Neural cell (in vitro differentiated cells): ENCODE measurements around the gene OPRD1. TPM values are rescaled to one million over a fixed set of nuclear protein-coding genes. Genes with fewer than 3 reads are reported as not detected.

Experiments used
- H2AFZ ChIP-seq: fragments of 200-600, 300-800 bp; sonication (generic), shearing (Covaris generic); 2 replicates; pipeline ENCODE4 v1.6.0; 2014; ENCODE audit warnings: low read depth, mild to moderate bottlenecking, antibody characterized with exemption, low read length, moderate library complexity
- H3F3A ChIP-seq: fragments of 200-600 bp; shearing (Covaris generic); 2 replicates; pipeline ENCODE4 v1.6.1; 2016; ENCODE audit warnings: mild to moderate bottlenecking, moderate library complexity, mixed read lengths, antibody characterized with exemption, low read length; ENCODE audit not compliant: insufficient read depth, poor library complexity, severe bottlenecking
- H3K27ac ChIP-seq: fragments of 200-600, 300-800 bp; sonication (generic), shearing (Covaris generic); 2 replicates; pipeline ENCODE4 v1.5.1; 2014; ENCODE audit warnings: mild to moderate bottlenecking, low read length, moderate library complexity
- H3K27me3 ChIP-seq: fragments of 300-800, 200-600 bp; sonication (generic), shearing (Covaris generic); 2 replicates; pipeline ENCODE4 v1.6.0; 2014; ENCODE audit warnings: mild to moderate bottlenecking, low read depth, low read length, moderate library complexity; ENCODE audit not compliant: insufficient read depth
- H3K36me3 ChIP-seq: fragments of 300-800, 200-600 bp; sonication (generic), shearing (Covaris generic); 2 replicates; pipeline ENCODE4 v1.5.1; 2014; ENCODE audit warnings: mild to moderate bottlenecking, antibody characterized with exemption, low read length, moderate library complexity; ENCODE audit not compliant: insufficient read depth
- H3K4me2 ChIP-seq: fragments of 300-800, 200-600 bp; sonication (generic), shearing (Covaris generic); 2 replicates; pipeline ENCODE4 v1.6.0; 2014; ENCODE audit warnings: mild to moderate bottlenecking, low read length
- H3K4me3 ChIP-seq: fragments of 300-800, 200-600 bp; sonication (generic), shearing (Covaris generic); 2 replicates; pipeline ENCODE4 v1.5.1; 2014; ENCODE audit warnings: mild to moderate bottlenecking, low read length, moderate library complexity
- H3K79me2 ChIP-seq: fragments of 200-600 bp; shearing (Covaris generic); replicated peaks from 2 replicates; pipeline ENCODE4 v1.6.0; 2014; ENCODE audit warnings: mild to moderate bottlenecking, low read length, moderate library complexity; ENCODE audit not compliant: insufficient read depth
- H3K9ac ChIP-seq: fragments of 300-800, 200-600 bp; sonication (generic), shearing (Covaris generic); 2 replicates; pipeline ENCODE4 v1.6.1; 2016; ENCODE audit warnings: mild to moderate bottlenecking, low read length, mixed read lengths
- H3K9me2 ChIP-seq: fragments of 200-600 bp; shearing (Covaris generic); 2 replicates; pipeline ENCODE4 v1.6.1; 2016; ENCODE audit warnings: mild to moderate bottlenecking, low read length, mixed read lengths; ENCODE audit not compliant: insufficient read depth
- H3K9me3 ChIP-seq: fragments of 200-600, 300-800 bp; sonication (generic), shearing (Covaris generic); 2 replicates; pipeline ENCODE4 v1.6.1; 2016; ENCODE audit warnings: mild to moderate bottlenecking, mixed run types, low read length, moderate library complexity, mixed read lengths
- H4K20me1 ChIP-seq: fragments of 200-600 bp; shearing (Covaris generic); 2 replicates; pipeline ENCODE4 v1.6.1; 2016; ENCODE audit warnings: mild to moderate bottlenecking, mixed run types; ENCODE audit not compliant: insufficient read depth
- EP300 ChIP-seq: fragments of 450-650 bp; conservative IDR thresholded peaks from 2 replicates; pipeline ENCODE4 v1.6.1; 2014; ENCODE audit warnings: antibody characterized with exemption, mild to moderate bottlenecking, moderate library complexity; ENCODE audit not compliant: poor library complexity, severe bottlenecking
- EZH2 ChIP-seq: fragments of 200-600, 300-800 bp; shearing (Covaris generic), sonication (generic); IDR thresholded peaks from 2 replicates; pipeline ENCODE4 v1.6.1; 2014; ENCODE audit warnings: antibody characterized with exemption, low read length, borderline replicate concordance, mild to moderate bottlenecking; ENCODE audit not compliant: insufficient read depth, poor library complexity, severe bottlenecking
- MXI1 ChIP-seq: fragments of 450-650 bp; conservative IDR thresholded peaks from 2 replicates; pipeline ENCODE4 v1.6.1; 2014; ENCODE audit warnings: antibody characterized with exemption, mild to moderate bottlenecking; ENCODE audit not compliant: poor library complexity, severe bottlenecking
- POLR2AphosphoS5 ChIP-seq: IDR thresholded peaks from 2 replicates; pipeline ENCODE4 v1.6.1; 2012
- RAD21 ChIP-seq: fragments of 450-650 bp; conservative IDR thresholded peaks from 2 replicates; pipeline ENCODE4 v1.6.1; 2014; ENCODE audit warnings: antibody characterized with exemption, mild to moderate bottlenecking, moderate library complexity
- SMC3 ChIP-seq: fragments of 450-650 bp; conservative IDR thresholded peaks from 2 replicates; pipeline ENCODE4 v1.6.1; 2014; ENCODE audit warnings: antibody characterized with exemption, mild to moderate bottlenecking, moderate library complexity; ENCODE audit not compliant: poor library complexity
- TAF1 ChIP-seq: IDR thresholded peaks from 2 replicates; pipeline ENCODE4 v1.6.1; 2012; ENCODE audit warnings: low read depth
- polyA plus RNA-seq: library from polyadenylated mRNA; depleted of rRNA; stranded (reverse); fragments of >200 nt; gene quantifications from 2 replicates; pipeline ENCODE4 v1.2.3, GENCODE V29; 2014
- TF ChIP-seq, protein P1 (sequence below): fragments of 450-650 bp; IDR thresholded peaks from 2 replicates; pipeline ENCODE4 v1.5.1; 2014; ENCODE audit warnings: antibody characterized with exemption, mild to moderate bottlenecking, moderate library complexity; ENCODE audit not compliant: poor library complexity, severe bottlenecking
- TF ChIP-seq, protein P2 (sequence below): IDR thresholded peaks from 2 replicates; pipeline ENCODE4 v1.6.1; 2012; ENCODE audit warnings: borderline replicate concordance

OPRD1 gene
- polyA plus RNA-seq, 1 donor from 2014 or later = 0.09 TPM

DNA sequence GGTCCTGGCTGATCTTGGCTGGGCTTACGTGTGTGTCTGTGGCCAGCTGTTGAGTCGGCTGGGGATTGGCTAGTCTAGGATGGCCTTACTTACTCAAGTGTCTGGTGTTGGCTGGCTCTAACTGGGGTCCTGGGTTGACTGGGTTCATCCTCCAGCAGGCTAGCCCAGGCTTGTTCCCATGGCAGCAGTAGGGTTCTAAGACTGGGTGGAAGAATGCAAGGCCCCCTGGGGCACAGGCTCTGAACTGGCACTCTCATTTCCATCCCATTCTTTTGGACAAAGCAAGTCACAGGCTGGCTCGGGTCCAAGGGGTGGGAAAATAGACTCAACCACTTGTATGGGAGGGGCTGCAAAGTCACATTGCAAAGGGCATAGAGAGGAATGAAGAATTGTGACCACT, 7.9 kb upstream of the OPRD1 start:
- Histone ChIP-seq H4K20me1 (no peaks in the 10 kb centered on the region), H3K4me2 (no peak overlapping the region), H3K27ac (no peak overlapping the region), H3K79me2 (no peaks in the 10 kb centered on the region), H3K4me3 (no peak overlapping the region), H3K27me3 (no peaks in the 10 kb centered on the region), H3K36me3 (no peaks in the 10 kb centered on the region), H2AFZ (no peak overlapping the region), H3K9me2 (no peaks in the 10 kb centered on the region), H3K9ac (no peak overlapping the region), H3K9me3 (no peaks in the 10 kb centered on the region), H3F3A (no peaks in the 10 kb centered on the region)
- TF ChIP-seq EZH2 (no peak), TAF1 (no peak), MXI1 (no peak), POLR2AphosphoS5 (no peak), EP300 (no peak), SMC3 (no peak), RAD21 (no peak)
- TF ChIP-seq, protein P1, sequence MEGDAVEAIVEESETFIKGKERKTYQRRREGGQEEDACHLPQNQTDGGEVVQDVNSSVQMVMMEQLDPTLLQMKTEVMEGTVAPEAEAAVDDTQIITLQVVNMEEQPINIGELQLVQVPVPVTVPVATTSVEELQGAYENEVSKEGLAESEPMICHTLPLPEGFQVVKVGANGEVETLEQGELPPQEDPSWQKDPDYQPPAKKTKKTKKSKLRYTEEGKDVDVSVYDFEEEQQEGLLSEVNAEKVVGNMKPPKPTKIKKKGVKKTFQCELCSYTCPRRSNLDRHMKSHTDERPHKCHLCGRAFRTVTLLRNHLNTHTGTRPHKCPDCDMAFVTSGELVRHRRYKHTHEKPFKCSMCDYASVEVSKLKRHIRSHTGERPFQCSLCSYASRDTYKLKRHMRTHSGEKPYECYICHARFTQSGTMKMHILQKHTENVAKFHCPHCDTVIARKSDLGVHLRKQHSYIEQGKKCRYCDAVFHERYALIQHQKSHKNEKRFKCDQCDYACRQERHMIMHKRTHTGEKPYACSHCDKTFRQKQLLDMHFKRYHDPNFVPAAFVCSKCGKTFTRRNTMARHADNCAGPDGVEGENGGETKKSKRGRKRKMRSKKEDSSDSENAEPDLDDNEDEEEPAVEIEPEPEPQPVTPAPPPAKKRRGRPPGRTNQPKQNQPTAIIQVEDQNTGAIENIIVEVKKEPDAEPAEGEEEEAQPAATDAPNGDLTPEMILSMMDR = no peak
- TF ChIP-seq, protein P2, sequence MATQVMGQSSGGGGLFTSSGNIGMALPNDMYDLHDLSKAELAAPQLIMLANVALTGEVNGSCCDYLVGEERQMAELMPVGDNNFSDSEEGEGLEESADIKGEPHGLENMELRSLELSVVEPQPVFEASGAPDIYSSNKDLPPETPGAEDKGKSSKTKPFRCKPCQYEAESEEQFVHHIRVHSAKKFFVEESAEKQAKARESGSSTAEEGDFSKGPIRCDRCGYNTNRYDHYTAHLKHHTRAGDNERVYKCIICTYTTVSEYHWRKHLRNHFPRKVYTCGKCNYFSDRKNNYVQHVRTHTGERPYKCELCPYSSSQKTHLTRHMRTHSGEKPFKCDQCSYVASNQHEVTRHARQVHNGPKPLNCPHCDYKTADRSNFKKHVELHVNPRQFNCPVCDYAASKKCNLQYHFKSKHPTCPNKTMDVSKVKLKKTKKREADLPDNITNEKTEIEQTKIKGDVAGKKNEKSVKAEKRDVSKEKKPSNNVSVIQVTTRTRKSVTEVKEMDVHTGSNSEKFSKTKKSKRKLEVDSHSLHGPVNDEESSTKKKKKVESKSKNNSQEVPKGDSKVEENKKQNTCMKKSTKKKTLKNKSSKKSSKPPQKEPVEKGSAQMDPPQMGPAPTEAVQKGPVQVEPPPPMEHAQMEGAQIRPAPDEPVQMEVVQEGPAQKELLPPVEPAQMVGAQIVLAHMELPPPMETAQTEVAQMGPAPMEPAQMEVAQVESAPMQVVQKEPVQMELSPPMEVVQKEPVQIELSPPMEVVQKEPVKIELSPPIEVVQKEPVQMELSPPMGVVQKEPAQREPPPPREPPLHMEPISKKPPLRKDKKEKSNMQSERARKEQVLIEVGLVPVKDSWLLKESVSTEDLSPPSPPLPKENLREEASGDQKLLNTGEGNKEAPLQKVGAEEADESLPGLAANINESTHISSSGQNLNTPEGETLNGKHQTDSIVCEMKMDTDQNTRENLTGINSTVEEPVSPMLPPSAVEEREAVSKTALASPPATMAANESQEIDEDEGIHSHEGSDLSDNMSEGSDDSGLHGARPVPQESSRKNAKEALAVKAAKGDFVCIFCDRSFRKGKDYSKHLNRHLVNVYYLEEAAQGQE = no peak

DNA sequence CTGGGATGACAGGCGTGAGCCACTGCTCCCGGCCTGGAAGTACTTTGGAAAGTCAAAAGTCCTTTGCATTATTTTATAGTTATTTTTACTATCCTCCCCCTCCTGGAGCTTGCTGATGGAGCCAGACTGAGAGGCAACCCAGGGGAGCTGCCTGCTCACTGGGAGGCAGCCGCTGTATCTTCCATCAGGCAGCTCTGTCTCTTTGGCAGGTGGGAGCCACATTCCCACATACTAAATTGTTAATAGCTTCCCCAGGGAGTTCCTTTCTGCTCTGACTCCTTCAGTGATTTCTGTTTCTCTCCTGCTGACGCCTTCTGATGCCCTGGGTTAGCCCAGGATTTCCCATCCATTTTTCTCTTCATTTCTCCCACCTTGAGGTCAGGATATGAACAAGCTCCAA, 4.9 kb upstream of the OPRD1 start:
- Histone ChIP-seq H3K9me3 (no peaks in the 10 kb centered on the region), H3K79me2 (no peaks in the 10 kb centered on the region), H4K20me1 (no peaks in the 10 kb centered on the region), H3F3A (no peaks in the 10 kb centered on the region), H3K4me2 (no peak overlapping the region), H3K27ac (no peak overlapping the region), H2AFZ (no peak overlapping the region), H3K36me3 (no peaks in the 10 kb centered on the region), H3K9ac (no peak overlapping the region), H3K9me2 (no peaks in the 10 kb centered on the region), H3K27me3 (peaks cover 22% of the 10 kb centered on the region), H3K4me3 (no peak overlapping the region)
- TF ChIP-seq, protein P2 = peak; percentile 36
- no peak for TF ChIP-seq MXI1
- no peak for TF ChIP-seq EP300
- TF ChIP-seq POLR2AphosphoS5 = peak; percentile 35
- TF ChIP-seq, protein P1 = no peak
